ENCODE data around the gene ITGB5.

ITGB5 gene

GRCh38 chr3:124884474-124885101 is 2.6 kb downstream of the ITGB5 start:
- TF ChIP-seq POLR2A (IDR thresholded peaks at IDR 0.05; ENCODE audit: low read depth, low read length) (no peak), POU2F2 (IDR thresholded peaks at IDR 0.05; ENCODE audit: low read depth, low read length) (no peak), SPI1 (IDR thresholded peaks at IDR 0.05; ENCODE audit: low read depth, low read length) (no peak), POLR2AphosphoS5 (IDR thresholded peaks at IDR 0.05; ENCODE audit: low read depth, low read length) (no peak), TAF1 (IDR thresholded peaks at IDR 0.05; ENCODE audit: low read depth, low read length) (no peak), PAX5 (IDR thresholded peaks at IDR 0.05; ENCODE audit: insufficient read depth, low read length, severe bottlenecking) (no peak)
- DNase-seq (ENCODE audit: insufficient read length, low spot score) (no peak), FAIRE-seq (no peak)

GRCh38 chr3:124883766-124884473 is 3.2 kb downstream of the ITGB5 start:
- no peak for TF ChIP-seq POU2F2 (IDR thresholded peaks at IDR 0.05; ENCODE audit: low read depth, low read length)
- no peak for TF ChIP-seq SPI1 (IDR thresholded peaks at IDR 0.05; ENCODE audit: low read depth, low read length)
- no peak for TF ChIP-seq PAX5 (IDR thresholded peaks at IDR 0.05; ENCODE audit: insufficient read depth, low read length, severe bottlenecking)
- TF ChIP-seq POLR2A (IDR thresholded peaks at IDR 0.05; ENCODE audit: low read depth, low read length) = no peak
- TF ChIP-seq TAF1 (IDR thresholded peaks at IDR 0.05; ENCODE audit: low read depth, low read length) = no peak
- no peak for TF ChIP-seq POLR2AphosphoS5 (IDR thresholded peaks at IDR 0.05; ENCODE audit: low read depth, low read length)
- DNase-seq (ENCODE audit: insufficient read length, low spot score) = no peak
- FAIRE-seq = no peak

- DNase-seq (ENCODE audit: insufficient read length, low spot score) = no peak
- no peak for FAIRE-seq
- TF ChIP-seq PAX5 (IDR thresholded peaks at IDR 0.05; ENCODE audit: insufficient read depth, low read length, severe bottlenecking) (no peak), TAF1 (IDR thresholded peaks at IDR 0.05; ENCODE audit: low read depth, low read length) (no peak), POLR2A (IDR thresholded peaks at IDR 0.05; ENCODE audit: low read depth, low read length) (no peak)
Measured at GRCh38 chr3:124882816-124883747, 4.1 kb downstream of the ITGB5 start.

- TF ChIP-seq SPI1 (IDR thresholded peaks at IDR 0.05; ENCODE audit: low read depth, low read length) = no peak
- no peak for TF ChIP-seq PAX5 (IDR thresholded peaks at IDR 0.05; ENCODE audit: insufficient read depth, low read length, severe bottlenecking)
- TF ChIP-seq POLR2A (IDR thresholded peaks at IDR 0.05; ENCODE audit: low read depth, low read length) = no peak
- TF ChIP-seq TAF1 (IDR thresholded peaks at IDR 0.05; ENCODE audit: low read depth, low read length) = no peak
- no peak for TF ChIP-seq POU2F2 (IDR thresholded peaks at IDR 0.05; ENCODE audit: low read depth, low read length)
- TF ChIP-seq POLR2AphosphoS5 (IDR thresholded peaks at IDR 0.05; ENCODE audit: low read depth, low read length) = no peak
- DNase-seq (ENCODE audit: insufficient read length, low spot score) = no peak
- FAIRE-seq = no peak
Measured at GRCh38 chr3:124881976-124882697, 5.0 kb downstream of the ITGB5 start.

GRCh38 chr3:124879337-124879680 is 7.9 kb downstream of the ITGB5 start:
- no peak for DNase-seq (ENCODE audit: insufficient read length, low spot score)
- no peak for FAIRE-seq
- TF ChIP-seq SPI1 (IDR thresholded peaks at IDR 0.05; ENCODE audit: low read depth, low read length) (no peak), POLR2A (IDR thresholded peaks at IDR 0.05; ENCODE audit: low read depth, low read length) (no peak), POU2F2 (IDR thresholded peaks at IDR 0.05; ENCODE audit: low read depth, low read length) (no peak), PAX5 (IDR thresholded peaks at IDR 0.05; ENCODE audit: insufficient read depth, low read length, severe bottlenecking) (no peak), POLR2AphosphoS5 (IDR thresholded peaks at IDR 0.05; ENCODE audit: low read depth, low read length) (no peak), TAF1 (IDR thresholded peaks at IDR 0.05; ENCODE audit: low read depth, low read length) (no peak)

GRCh38 chr3:124878561-124879336 is 8.4 kb downstream of the ITGB5 start:
- FAIRE-seq (no peak), DNase-seq (ENCODE audit: insufficient read length, low spot score) (no peak)
- TF ChIP-seq POU2F2 (IDR thresholded peaks at IDR 0.05; ENCODE audit: low read depth, low read length) (no peak), TAF1 (IDR thresholded peaks at IDR 0.05; ENCODE audit: low read depth, low read length) (no peak), SPI1 (IDR thresholded peaks at IDR 0.05; ENCODE audit: low read depth, low read length) (no peak), POLR2AphosphoS5 (IDR thresholded peaks at IDR 0.05; ENCODE audit: low read depth, low read length) (no peak), POLR2A (IDR thresholded peaks at IDR 0.05; ENCODE audit: low read depth, low read length) (no peak), PAX5 (IDR thresholded peaks at IDR 0.05; ENCODE audit: insufficient read depth, low read length, severe bottlenecking) (no peak)

- FAIRE-seq (no peak), DNase-seq (ENCODE audit: insufficient read length, low spot score) (no peak)
- TF ChIP-seq POLR2A (IDR thresholded peaks at IDR 0.05; ENCODE audit: low read depth, low read length) (no peak), PAX5 (IDR thresholded peaks at IDR 0.05; ENCODE audit: insufficient read depth, low read length, severe bottlenecking) (no peak), POU2F2 (IDR thresholded peaks at IDR 0.05; ENCODE audit: low read depth, low read length) (no peak), POLR2AphosphoS5 (IDR thresholded peaks at IDR 0.05; ENCODE audit: low read depth, low read length) (no peak), TAF1 (IDR thresholded peaks at IDR 0.05; ENCODE audit: low read depth, low read length) (no peak), SPI1 (IDR thresholded peaks at IDR 0.05; ENCODE audit: low read depth, low read length) (no peak)
Measured at GRCh38 chr3:124877674-124878073, 9.5 kb downstream of the ITGB5 start.

- FAIRE-seq (no peak), DNase-seq (ENCODE audit: insufficient read length, low spot score) (no peak)
Measured at GRCh38 chr3:124876401-124876878, 10.7 kb downstream of the ITGB5 start.

More at GRCh38 chr3:124876401-124876878, 10.7 kb downstream of the ITGB5 start:
- no peak for TF ChIP-seq SPI1 (IDR thresholded peaks at IDR 0.05; ENCODE audit: low read depth, low read length)
- TF ChIP-seq POLR2AphosphoS5 (IDR thresholded peaks at IDR 0.05; ENCODE audit: low read depth, low read length) = no peak
- TF ChIP-seq PAX5 (IDR thresholded peaks at IDR 0.05; ENCODE audit: insufficient read depth, low read length, severe bottlenecking) = no peak
- no peak for TF ChIP-seq POU2F2 (IDR thresholded peaks at IDR 0.05; ENCODE audit: low read depth, low read length)
- no peak for TF ChIP-seq POLR2A (IDR thresholded peaks at IDR 0.05; ENCODE audit: low read depth, low read length)
- no peak for TF ChIP-seq TAF1 (IDR thresholded peaks at IDR 0.05; ENCODE audit: low read depth, low read length)
